Activated CD4-positive, alpha-beta T cell treated with anti-CD3 and anti-CD28 coated beads, Interleukin-2, Interleukin-6, amounts not matched to agents 100 ng/mL and 50 ng/mL, durations not matched to agents 16 hours and 8 hours (primary cell): Measurements from ENCODE around the gene EFL1.
"Not testable (repeated sequence)": the region's sequence is repeated elsewhere in the genome, so short reads cannot be mapped to it uniquely, and the experiment has no call there.

Experiments used
- DNase-seq: peaks from one replicate; pipeline ENCODE4 v3.0.0-alpha.2; 2020

Gene EFL1

DNA sequence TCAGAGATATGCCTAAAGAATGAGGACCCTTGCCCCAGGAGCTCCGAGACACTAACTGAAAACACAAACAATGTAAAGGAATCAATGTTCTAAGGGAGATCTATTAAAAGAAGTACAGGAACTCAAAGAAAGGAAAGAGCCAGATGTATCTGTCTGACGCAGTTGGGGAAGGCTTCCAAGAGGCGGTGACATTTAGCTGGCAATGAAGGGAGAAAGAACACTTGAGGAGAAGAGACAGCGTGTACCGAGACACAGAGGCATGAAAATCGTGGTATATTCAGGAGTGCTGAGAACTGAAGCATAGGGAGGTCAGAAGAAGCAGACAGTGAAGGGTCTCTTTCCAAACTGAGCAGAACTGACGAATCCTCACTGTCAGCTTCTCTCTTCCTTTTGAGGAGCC is 66.7 kb downstream of the EFL1 start:
- DNase-seq, result not testable (repeated sequence)

- not testable (repeated sequence) for DNase-seq
Measured at GRCh38 chr15:82194488-82194887, 68.0 kb downstream of the EFL1 start.

GRCh38 chr15:82193435-82193834 is 69.1 kb downstream of the EFL1 start:
- not testable (repeated sequence) for DNase-seq

DNA sequence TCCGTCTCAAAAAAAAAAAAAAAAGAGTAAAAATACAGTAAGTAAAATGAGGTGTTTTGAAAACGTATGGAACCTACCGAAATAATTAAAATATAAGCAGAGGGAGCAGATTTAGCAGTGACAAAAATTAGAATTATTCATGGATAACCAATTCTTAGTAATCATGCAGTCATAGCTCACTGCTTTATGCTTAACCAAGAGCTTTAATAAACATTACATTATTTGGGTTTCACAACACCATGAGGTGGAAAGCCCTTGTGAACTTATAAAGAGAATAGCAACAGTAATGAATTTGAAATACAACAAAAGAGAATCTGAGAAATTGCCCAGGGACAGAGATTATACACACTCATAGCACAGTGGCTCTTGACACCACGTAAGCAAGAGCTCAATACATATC is 70.1 kb downstream of the EFL1 start:
- not testable (repeated sequence) for DNase-seq

- no peak for DNase-seq
Measured at GRCh38 chr15:82186719-82187406, 75.7 kb downstream of the EFL1 start.

- DNase-seq, result no peak
Measured at GRCh38 chr15:82186161-82186560, 76.4 kb downstream of the EFL1 start.

DNA sequence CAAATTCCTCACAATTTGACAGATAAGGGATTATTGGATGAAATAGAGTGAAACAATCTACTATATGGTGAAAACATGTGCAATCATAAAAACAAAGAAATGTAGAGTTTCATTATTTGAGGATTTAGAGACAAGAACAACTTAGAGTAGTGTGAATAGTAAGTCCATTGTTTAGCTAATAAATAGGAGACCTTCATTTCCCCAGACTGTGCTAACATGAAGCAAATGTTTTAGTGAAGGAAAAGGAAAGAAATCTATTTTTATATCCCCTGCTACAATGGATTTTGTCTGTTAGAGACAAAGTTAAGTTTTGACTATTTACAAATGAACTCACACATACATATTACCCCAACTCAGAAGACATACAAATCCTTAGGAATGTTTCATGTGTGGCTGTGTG is 77.8 kb downstream of the EFL1 start:
- DNase-seq, result no peak

DNA sequence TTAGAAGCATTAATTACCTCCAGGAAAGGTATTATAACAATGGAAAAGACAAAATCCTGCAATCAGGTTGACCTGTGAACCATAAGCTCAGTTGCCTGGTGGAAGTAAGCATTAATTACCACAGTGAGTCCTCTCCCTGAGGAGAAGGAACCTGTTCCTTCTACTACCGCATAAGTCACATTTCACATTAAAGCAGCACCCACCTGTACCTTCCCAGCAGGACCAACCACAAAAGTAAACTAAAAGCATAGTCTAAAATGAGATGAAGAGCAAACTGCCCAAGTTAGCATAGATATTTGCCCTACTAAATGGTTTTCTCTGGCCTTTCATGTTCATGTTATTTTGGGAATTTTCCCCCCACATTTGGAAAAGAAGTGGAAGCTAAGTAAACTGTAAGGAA is 78.2 kb downstream of the EFL1 start:
- DNase-seq, result no peak

DNA sequence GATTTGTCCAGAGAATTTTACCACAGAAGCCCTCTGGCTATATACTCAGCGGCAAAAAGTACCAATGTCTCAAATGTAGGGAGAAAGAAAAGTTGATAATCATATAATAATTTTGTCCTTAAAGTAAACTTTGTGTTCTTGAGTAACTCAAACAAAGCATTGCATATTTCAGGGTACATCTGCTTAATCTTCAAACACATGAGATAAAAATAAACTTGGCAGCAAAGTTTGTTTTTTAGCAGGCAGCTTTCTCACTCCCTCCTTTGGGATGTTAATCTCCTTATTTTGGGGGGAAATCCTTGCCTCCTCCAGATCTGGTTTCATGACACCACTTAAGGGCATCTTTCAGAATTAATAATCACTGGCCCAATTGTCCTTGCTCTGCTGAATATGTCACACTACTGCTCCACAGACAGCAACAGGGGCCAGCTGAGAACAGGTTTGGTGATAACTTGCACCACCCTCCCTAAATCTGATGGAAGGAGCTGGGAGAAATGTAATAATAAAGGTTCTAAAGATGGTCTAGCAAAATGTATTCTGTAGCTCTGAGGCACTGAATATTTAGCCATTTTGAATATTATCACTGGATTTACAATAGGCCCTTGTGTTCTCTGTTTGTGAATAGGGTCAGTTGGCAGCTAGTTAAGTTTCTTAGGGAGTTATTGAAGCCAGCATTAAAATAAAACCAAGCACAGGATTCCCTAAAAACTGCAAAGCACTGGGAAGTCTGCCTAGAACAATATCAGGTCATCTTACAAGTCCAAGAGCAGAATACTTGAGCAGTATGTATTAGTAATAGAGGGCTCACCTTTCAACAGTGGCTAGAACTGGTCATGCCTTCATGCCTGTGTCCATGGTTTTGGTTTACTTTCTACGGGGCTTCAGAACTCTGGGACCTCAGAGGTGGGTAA is 79.2 kb downstream of the EFL1 start:
- no peak for DNase-seq

DNA sequence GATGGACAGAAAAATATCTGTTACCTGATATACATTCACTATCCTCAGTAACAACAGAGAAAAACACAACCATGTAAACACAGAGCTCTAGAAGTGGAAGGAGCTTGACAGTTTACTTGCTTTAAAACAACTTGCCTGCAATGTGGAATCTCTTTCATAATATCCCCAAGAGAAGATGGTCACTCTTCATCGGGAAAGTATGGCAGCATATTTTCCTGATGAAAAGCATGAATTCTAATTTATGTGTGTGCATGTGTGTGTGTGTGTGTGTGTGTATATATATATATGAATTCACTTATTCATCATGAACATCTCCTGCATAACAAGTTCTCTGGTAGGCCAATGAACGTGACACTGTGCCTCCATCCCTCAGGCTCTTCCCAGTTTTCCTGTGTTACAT is 81.2 kb downstream of the EFL1 start:
- DNase-seq, result no peak

- no peak for DNase-seq
Measured at GRCh38 chr15:82178061-82178460, 84.5 kb downstream of the EFL1 start.

DNA sequence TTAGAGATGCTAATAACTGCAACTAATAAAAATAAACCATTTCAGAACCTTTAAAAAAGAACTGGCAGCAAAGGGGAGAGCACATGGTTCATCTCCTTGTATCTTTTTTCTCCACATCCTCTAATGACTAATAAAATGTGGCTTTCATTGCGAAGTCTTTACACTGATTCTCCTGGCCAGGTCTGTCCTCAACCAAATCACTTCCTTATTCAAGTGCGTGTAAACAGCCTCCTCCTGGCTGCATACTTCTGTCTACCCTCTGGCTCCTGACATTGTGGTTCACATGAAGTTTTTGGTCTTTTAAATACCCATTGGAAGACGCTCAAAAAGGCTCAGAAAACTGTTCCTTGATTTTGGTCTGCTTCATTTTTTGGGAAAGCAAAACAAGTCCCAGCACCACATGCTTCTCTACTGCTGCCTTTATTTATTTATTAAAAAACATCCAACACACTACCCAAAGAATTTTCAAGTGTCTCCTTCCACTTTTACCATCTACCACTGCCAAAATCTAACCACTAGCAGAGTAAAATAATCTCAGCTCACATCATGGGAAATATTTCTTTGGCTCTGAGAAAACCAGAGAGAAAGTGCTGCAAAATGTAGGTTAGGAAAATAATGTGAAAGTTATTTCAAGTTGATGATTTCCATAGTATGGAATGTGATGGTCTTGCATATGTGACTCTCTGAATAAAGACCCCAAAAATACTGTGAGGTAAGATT is 85.1 kb downstream of the EFL1 start:
- DNase-seq, result no peak

- DNase-seq, result no peak
Measured at GRCh38 chr15:82176542-82176941, 86.0 kb downstream of the EFL1 start.

DNA sequence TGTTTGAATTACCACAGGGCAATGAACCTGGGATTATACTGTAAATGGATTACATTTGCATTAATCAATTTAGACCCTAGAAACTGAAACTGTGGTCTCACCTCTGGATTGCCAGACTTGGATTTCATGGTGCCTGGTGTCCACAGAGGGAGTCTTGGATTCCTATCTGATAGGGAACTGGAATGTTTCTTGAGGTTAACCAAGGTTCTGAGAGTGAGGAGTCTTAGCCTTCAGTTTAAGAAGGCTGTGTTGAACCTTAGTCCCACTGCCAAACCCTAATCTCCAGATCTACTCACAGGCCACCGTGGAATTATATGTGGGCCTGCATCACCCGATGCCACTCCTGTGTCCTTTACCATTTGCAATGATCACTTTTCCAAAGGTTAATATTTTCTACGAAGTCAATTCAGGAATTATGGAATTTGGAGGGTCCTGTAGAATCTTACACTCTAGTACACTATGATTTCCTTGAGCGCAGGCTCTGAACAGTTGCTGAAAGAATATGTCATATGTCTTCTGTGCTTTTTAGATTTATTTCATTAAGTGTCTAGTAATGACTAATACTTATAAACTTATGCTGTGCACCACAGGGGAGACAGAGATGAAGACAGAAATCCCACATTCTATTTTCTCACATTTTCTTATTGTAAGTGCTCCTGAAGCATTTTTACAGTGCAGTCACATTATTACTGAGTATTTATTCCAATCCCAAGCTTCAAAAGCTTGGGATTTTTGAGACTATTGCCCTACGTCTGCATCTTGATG is 87.9 kb downstream of the EFL1 start:
- DNase-seq, result no peak

GRCh38 chr15:82173108-82173507 is 89.4 kb downstream of the EFL1 start:
- DNase-seq, result no peak

DNA sequence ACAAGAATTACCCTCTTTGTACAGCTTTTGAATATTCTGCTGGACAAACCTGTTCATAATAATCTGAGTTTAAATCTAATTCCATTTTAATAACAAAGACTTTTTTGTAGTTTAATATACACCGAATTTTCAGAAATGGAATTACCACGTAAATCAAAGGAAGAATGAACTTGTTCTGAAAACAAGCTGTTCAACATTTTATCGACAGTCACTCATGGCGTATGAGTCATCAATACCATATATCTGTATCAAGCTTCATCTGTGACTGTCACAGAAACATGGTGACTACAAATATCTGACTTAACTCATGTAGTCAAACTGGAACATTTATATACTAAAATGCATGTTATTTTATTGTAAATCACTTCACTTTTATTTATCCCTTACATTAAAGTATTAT is 90.0 kb downstream of the EFL1 start:
- DNase-seq, result no peak

GRCh38 chr15:82168757-82169156 is 93.8 kb downstream of the EFL1 start:
- no peak for DNase-seq

GRCh38 chr15:82168296-82168695 is 94.2 kb downstream of the EFL1 start:
- DNase-seq, result no peak

DNA sequence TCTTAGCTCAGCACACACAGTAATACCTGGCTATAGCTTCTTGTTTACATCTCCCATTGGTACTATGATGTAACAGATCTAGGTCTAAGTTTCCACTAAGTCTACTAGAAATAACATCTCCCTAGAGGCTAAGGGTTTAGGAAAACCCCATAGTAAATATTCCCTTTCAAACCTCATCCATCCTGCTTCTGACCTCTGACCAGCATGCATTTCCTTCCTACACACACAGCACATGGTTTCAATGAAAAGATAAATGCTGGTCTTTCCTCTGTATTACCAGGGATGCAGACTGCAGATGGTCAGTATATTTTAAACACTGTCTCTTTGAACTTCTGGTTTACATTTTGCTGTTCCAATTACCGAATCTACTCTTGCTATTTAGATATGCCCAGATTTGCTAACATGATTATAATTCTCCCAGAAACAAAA is 96.6 kb downstream of the EFL1 start:
- no peak for DNase-seq

DNA sequence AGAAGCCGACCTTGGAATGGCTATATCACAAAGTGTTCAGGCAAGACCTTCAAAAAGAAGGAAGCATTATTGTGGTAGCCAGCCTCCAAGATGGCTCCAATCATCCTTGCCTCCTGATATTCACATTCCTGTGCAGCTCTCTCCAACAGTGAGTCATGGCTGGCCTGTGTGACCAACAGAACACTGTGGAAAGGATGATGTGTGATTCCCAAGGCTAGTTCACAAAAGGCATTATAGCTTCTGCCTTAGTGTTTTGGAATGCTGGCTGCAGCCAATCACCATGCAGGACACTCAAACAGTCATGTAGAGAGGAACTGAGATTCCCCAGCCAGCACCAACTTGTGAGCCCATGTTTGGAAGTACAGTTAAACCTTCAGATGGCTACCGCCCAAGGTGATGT is 102.6 kb downstream of the EFL1 start:
- no peak for DNase-seq

DNA sequence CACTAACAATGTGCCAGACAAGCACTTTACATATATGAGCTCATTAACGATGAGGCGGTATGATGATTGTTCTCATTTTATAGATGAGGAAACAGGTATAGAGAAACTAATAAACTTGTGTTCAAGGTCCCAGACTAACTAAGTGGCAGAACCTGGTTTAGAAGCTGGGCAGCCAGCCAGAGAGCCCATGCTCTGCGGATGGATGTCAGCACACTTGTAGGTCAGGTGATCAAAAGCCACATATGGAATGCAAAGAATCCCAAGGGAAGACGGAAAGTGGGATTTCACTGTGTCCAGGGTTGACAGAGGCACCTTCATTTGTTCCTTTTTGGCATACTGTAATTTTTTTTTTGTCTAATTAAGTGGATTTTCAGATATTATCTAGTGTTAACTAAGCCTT is 103.7 kb downstream of the EFL1 start:
- no peak for DNase-seq

DNA sequence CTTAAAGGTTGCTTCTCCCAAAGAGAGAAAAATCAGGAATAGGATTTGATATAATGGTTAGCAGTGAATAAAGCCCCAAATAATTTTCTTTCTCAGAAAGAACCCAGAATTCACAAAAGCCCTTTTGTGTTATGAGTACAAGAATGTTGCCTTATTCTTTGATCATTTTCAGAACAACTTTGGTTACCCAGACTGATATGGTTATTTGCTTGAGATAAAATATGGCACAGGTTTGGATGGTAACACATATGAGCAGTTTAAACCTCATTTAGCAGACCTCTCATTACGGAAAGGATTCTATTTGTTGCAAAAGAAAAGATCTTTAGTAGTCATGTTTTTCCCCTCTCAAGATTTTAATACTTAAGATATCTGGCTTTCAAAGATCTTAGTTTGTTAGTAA is 111.9 kb downstream of the EFL1 start:
- DNase-seq, result no peak

DNA sequence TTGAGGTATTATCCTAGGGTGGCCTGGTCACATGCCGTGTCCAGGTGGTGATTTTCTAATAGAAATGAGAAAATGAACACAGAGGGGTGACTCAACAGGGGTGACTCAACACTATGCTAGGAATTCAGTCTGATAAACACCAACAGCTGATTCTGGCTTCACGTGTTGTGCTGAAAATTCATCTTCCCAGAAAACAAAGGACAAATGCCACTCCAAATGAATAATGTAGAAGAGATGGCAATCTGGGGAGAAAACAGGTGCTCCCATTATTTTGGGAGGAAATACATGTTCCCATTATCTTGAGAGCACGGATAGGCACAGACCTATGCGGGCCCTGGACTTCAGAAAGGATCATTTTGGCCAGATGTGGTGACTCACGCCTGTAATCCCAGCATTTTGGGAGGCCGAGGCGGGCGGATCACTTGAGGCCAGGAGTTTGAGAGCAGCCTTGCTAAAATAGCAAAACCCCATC is 115.5 kb downstream of the EFL1 start:
- DNase-seq, result no peak
